HFFc6 (cell line): ENCODE data around the gene PYCR2. TPM values are rescaled to one million over a fixed set of nuclear protein-coding genes. Genes with fewer than 3 reads are reported as not detected.

Experiments
- DNase-seq: peaks from one replicate; pipeline ENCODE4 v3.0.0-alpha.2; 2018
- H3K27ac Mint-ChIP-seq: 2 replicates; pipeline ENCODE4 v1.8.0; 2020; ENCODE audit warnings: mild to moderate bottlenecking, mixed read lengths
- H3K27me3 Mint-ChIP-seq: 2 replicates; pipeline ENCODE4 v1.8.0; 2021; ENCODE audit warnings: mild to moderate bottlenecking, moderate library complexity, mixed read lengths; ENCODE audit not compliant: insufficient read depth
- H3K36me3 Mint-ChIP-seq: 2 replicates; pipeline ENCODE4 v1.8.0; 2021; ENCODE audit warnings: low read depth, mixed read lengths
- H3K4me1 Mint-ChIP-seq: 2 replicates; pipeline ENCODE4 v1.8.0; 2020; ENCODE audit warnings: low read depth, mixed read lengths
- H3K4me3 Mint-ChIP-seq: 2 replicates; pipeline ENCODE4 v1.8.0; 2020; ENCODE audit warnings: mild to moderate bottlenecking, moderate library complexity, mixed read lengths
- H3K9me3 Mint-ChIP-seq: 2 replicates; pipeline ENCODE4 v1.8.0; 2020; ENCODE audit warnings: mild to moderate bottlenecking, mixed read lengths
- CTCF ChIP-seq: fragments of 200-600 bp; sonication (generic); IDR thresholded peaks from 2 replicates; pipeline ENCODE4 v1.5.0; 2021; ENCODE audit warnings: antibody characterized with exemption, mild to moderate bottlenecking
- microRNA-seq: library from miRNA; unstranded; fragments of <30 nt; microRNA quantifications from one replicate; pipeline ENCODE4, GENCODE V29; 2019
- total RNA-seq, 6 experiments: library from RNA; stranded (reverse); fragmentation: NEBNext Ultra II Directional; extraction: Animal tissue kit (Norgen Biotek cat#: 25700); gene quantifications; 2 replicates in 1 of 6; 3 replicates in 5 of 6; pipeline ENCODE4 v1.2.3, GENCODE V29; 2021

PYCR2 gene
- total RNA-seq, 6 experiments from 2014 or later = 50.7 to 56.3 (median 52.8) TPM

GRCh38 chr1:225873281-225873850, 50.7 kb downstream of the PYCR2 start:
- H3K4me1 Mint-ChIP-seq = peaks cover 17% of the 10 kb centered on the region
- no peaks in the 10 kb centered on the region; the same call in 1 of the 2 replicates for H3K27me3 Mint-ChIP-seq
- peaks cover 23% of the 10 kb centered on the region for H3K36me3 Mint-ChIP-seq
- DNase-seq = no peak
- no peaks in the 10 kb centered on the region for H3K9me3 Mint-ChIP-seq
- H3K4me3 Mint-ChIP-seq = no peak overlapping the region
- TF ChIP-seq CTCF = no peak
- no peak overlapping the region for H3K27ac Mint-ChIP-seq

- peaks cover 13% of the 10 kb centered on the region for H3K4me1 Mint-ChIP-seq
- no peak overlapping the region for H3K27ac Mint-ChIP-seq
- H3K4me3 Mint-ChIP-seq = no peak overlapping the region
- H3K36me3 Mint-ChIP-seq = peaks cover 30% of the 10 kb centered on the region
- H3K9me3 Mint-ChIP-seq = no peaks in the 10 kb centered on the region
- no peaks in the 10 kb centered on the region; the same call in 1 of the 2 replicates for H3K27me3 Mint-ChIP-seq
- no peak for TF ChIP-seq CTCF
- no peak for DNase-seq
Measured at GRCh38 chr1:225872075-225872430, 52.0 kb downstream of the PYCR2 start.

GRCh38 chr1:225871359-225872074, 52.5 kb downstream of the PYCR2 start:
- peaks cover 32% of the 10 kb centered on the region for H3K36me3 Mint-ChIP-seq
- H3K27me3 Mint-ChIP-seq = no peaks in the 10 kb centered on the region
- DNase-seq = no peak
- no peak for TF ChIP-seq CTCF
- H3K9me3 Mint-ChIP-seq = no peaks in the 10 kb centered on the region
- no peak overlapping the region for H3K4me3 Mint-ChIP-seq
- H3K27ac Mint-ChIP-seq = peak overlapping the region; percentile 14; the same call in 1 of the 2 replicates
- H3K4me1 Mint-ChIP-seq = peaks cover 18% of the 10 kb centered on the region

- H3K27ac Mint-ChIP-seq = 0 out of 2 replicates have a peak overlapping the region, but pooled peaks have one; percentile 14
- TF ChIP-seq CTCF = no peak
- H3K27me3 Mint-ChIP-seq = no peaks in the 10 kb centered on the region
- DNase-seq = no peak
- H3K36me3 Mint-ChIP-seq = peaks cover 32% of the 10 kb centered on the region
- H3K9me3 Mint-ChIP-seq = no peaks in the 10 kb centered on the region
- no peak overlapping the region for H3K4me3 Mint-ChIP-seq
- peaks cover 24% of the 10 kb centered on the region for H3K4me1 Mint-ChIP-seq
Measured at GRCh38 chr1:225870911-225871310, 53.1 kb downstream of the PYCR2 start.

Small RNAs within 50 kb of the gene (microRNA-seq; reads per million reads assigned to microRNA genes)
- 3.1 reads per million for gene MIR6741

Other genes starting within 250 kb of the PYCR2 start
- 100 to 1,000 TPM; 219 to 277 (median 246) TPM for gene SRP9, start 146.4 kb downstream of the PYCR2 start, total RNA-seq
- gene EPHX1, start 114.1 kb downstream of the PYCR2 start, total RNA-seq = 10 to 100 TPM; 30.3 to 38.7 (median 34.9) TPM
- gene TMEM63A, start 41.9 kb downstream of the PYCR2 start, total RNA-seq = 10 to 100 TPM; 18.9 to 29.1 (median 22.0) TPM
- gene LEFTY1, start 35.1 kb downstream of the PYCR2 start, total RNA-seq = not detected
- not detected for gene LEFTY2, start 17.0 kb upstream of the PYCR2 start, total RNA-seq
- 10 to 100 TPM; 16.1 to 18.1 (median 16.5) TPM for gene SDE2, start 75.1 kb upstream of the PYCR2 start, total RNA-seq
- 100 to 1,000 TPM; 307 to 338 (median 326) TPM for gene H3-3A, start 138.5 kb upstream of the PYCR2 start, total RNA-seq